NOMO-1 treated with DMSO at 0.1 percent for 48 hours (cell line): ENCODE measurements around the gene USP32.
A peak's percentile ranks its signal among the peaks of the same experiment; 100 is the strongest.

Experiments used
- DNase-seq: peaks from one replicate; lab custom pipeline; 2025; ENCODE audit not compliant: unreplicated experiment; lab: John Stamatoyannopoulos, UW

USP32 gene

GRCh38 chr17:60158751-60159478, 233.0 kb downstream of the USP32 start:
- no peak for DNase-seq

- no peak for DNase-seq
Observed at GRCh38 chr17:60157487-60158040, 234.4 kb downstream of the USP32 start.

GRCh38 chr17:60156746-60157145, 235.2 kb downstream of the USP32 start:
- DNase-seq, result no peak

- DNase-seq, result no peak
Observed at GRCh38 chr17:60155815-60156214, 236.1 kb downstream of the USP32 start.

- no peak for DNase-seq
Observed at GRCh38 chr17:60155427-60155814, 236.5 kb downstream of the USP32 start.

GRCh38 chr17:60154616-60155426, 237.1 kb downstream of the USP32 start:
- DNase-seq, result no peak

GRCh38 chr17:60153606-60154390, 238.1 kb downstream of the USP32 start:
- no peak for DNase-seq

GRCh38 chr17:60151355-60151754, 240.6 kb downstream of the USP32 start:
- no peak for DNase-seq

GRCh38 chr17:60149691-60150582, 242.0 kb downstream of the USP32 start, which contains the start of gene CA4:
Gene CA4, plus strand, starts transcription at chr17:60149973. Its CDS starts 62 bp downstream, at chr17:60150035.
- no peak for DNase-seq

GRCh38 chr17:60148373-60148772, 243.6 kb downstream of the USP32 start:
- DNase-seq, result no peak

GRCh38 chr17:60147553-60148223, 244.2 kb downstream of the USP32 start:
- DNase-seq, result peak; percentile 21

GRCh38 chr17:60146206-60146605, 245.7 kb downstream of the USP32 start:
- DNase-seq, result no peak

- DNase-seq, result no peak
Observed at GRCh38 chr17:60145006-60145935, 246.7 kb downstream of the USP32 start.

GRCh38 chr17:60142872-60143499, 248.9 kb downstream of the USP32 start:
- peak; percentile 84 for DNase-seq

GRCh38 chr17:60141111-60142018, 250.6 kb downstream of the USP32 start:
- no peak for DNase-seq

- DNase-seq, result peak; percentile 23
Observed at GRCh38 chr17:60139438-60140285, 252.3 kb downstream of the USP32 start.
